HG02759 (cell line): ENCODE data around the gene GLRA1.
"Not testable (repeated sequence)": the region's sequence is repeated elsewhere in the genome, so short reads cannot be mapped to it uniquely, and the experiment has no call there.

Experiments used
- ATAC-seq: cut with Tn5 transposase; IDR thresholded peaks from one replicate; pipeline ENCODE4 v1.9.1; 2021; ENCODE audit warnings: mild to moderate bottlenecking, moderate library complexity; ENCODE audit not compliant: unreplicated experiment

Gene GLRA1

DNA sequence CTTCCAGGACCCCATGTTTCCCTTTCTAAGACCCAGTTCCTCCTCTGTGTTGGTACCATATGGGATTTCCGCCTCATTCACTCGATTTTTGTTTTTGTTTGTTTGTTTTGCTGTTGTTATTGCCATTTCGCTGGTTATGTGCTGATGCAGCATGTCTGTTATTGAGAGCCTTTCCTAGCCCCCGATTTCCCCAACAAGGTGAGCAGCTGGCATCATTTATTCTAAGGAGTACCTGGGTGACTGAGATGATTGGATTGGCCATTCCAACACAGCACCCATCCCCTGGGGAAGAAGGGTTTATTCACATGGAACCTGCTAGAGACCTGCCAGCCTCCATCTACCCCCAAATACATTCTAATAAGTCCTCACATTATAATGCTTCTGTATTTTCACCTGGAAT, 2.7 kb downstream of the GLRA1 start:
- ATAC-seq: no peak

DNA sequence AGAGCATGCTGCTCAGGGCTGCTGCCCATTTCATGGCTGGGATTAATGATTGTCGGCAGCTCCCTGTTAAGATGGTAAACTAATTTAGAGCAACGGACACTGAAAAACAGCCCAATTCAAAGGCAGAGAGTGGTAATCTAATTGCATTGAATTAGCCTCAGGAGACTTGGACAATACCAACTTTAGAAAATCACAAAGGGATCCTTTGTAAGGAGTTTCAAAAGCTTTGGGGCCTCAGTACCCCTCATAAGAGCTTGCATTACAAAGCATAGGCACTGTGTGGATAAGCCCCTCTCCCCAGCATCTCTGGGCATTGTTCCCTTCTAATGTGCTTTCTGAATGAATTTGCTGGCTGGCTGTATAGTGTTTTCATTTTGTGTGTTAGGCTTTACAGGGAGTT, 6.7 kb downstream of the GLRA1 start:
- ATAC-seq: no peak

DNA sequence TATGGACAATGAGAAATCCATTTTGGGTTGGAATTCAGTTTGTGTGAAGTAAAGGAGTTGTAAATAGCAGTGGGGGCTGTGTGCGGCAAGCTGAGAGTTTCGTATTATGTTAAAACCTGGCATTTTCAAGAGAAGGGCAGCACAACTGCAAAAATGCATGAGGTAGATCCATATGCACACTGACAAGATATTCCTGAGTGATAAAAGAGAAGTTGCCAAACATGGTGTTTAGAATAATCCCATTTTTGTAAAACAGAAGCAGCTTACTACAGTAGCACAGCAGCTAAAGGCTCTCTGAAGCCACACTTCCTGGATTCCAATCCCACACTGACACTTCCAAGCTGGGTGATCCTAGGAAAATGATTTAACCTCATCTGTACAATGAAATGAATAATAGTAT, 11.2 kb downstream of the GLRA1 start:
- ATAC-seq: no peak

DNA sequence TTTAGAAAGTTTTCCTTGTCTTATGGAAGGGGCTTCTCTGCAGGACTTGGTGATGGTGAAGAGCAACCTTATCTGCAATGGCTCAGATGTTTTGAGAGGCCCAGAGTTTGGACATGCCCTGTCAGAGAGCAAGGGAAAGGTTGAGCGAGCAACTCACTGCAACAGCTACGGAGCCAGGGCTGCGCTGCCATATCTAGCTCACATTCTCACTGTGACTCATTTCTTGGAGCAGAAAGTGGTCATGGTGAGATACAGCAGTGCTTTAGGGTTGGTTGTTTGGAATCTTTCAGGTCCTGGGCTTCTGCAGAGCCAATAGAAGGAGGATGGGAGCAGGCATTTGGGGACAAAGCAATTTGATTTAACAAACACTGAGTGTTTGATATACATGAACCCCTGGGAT, 12.3 kb downstream of the GLRA1 start:
- ATAC-seq: no peak

DNA sequence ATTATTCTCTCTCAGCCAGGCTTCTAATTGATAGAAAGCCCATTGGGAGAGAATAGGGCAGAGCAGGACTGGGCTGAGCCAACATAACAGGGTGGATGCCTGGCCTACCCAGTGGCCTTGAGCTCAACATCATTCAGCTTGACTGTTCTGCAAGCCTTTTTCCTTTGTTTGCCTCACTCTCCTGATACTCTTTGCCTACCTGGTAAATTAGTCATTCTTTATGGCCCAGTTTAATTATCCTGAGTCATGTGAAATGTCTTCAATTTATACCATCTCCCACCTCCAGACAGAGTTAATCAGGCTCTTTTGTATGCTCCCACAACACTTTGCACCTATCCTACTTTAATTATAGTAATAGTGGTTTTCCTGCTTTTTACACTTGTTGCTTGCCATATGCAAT, 13.6 kb downstream of the GLRA1 start:
- ATAC-seq: no peak

DNA sequence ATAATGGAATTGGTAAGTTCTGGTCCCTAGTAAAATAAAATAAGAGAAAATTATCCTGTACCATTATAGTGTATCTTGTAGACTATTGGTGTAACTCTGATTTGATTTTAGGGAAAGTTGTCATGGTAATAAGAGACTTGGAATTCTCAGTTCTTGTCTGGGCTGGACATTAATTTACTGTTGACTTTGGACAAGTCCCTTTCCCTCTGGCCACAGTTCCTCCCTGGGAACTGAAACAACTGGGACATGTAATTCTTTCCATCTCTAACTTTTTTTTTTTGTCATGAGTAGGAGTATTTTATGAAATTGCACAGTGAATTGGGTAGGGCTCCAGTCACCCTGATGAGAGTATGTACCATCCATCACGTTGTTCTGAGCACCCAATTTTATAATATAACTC, 15.0 kb downstream of the GLRA1 start:
- no peak for ATAC-seq

DNA sequence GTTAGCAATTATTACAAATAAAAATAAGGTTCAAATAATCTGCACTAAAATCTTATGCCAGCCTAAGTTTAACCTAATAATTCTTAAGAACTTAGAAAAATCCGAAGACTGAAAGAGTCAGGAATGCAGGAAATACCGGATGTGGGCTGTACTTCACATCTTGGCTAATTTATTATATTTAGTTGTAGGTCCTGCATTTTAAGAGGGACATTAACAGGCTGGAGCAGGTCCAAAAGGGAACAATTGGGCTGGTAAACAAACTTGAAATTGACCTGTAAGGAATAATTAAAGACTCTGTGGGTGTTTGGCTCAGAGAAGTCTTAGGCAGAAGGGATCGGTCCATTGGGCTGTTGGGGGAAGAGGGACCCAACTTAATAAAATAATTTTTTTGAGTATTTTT, 18.4 kb downstream of the GLRA1 start:
- no peak for ATAC-seq

DNA sequence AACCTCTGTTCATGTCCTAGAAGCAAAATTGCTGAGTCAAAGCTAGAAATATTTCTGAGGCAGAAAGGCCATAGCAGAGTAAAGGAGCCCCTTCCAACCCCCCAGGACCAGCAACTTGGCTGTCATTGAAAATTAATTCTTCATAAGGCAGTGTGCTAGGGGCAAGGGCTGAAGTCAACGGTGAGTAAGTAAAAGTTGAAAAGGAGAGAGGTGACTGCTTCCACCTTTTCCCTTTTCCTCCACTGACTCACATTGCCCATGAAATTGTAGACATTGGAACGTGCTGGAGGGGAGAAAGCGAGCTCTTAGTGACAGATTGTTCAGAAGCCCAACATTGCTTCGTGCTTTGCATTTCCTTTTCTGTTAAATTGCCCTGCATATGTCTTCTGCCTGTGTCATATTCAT, 19.1 kb downstream of the GLRA1 start:
- no peak for ATAC-seq

DNA sequence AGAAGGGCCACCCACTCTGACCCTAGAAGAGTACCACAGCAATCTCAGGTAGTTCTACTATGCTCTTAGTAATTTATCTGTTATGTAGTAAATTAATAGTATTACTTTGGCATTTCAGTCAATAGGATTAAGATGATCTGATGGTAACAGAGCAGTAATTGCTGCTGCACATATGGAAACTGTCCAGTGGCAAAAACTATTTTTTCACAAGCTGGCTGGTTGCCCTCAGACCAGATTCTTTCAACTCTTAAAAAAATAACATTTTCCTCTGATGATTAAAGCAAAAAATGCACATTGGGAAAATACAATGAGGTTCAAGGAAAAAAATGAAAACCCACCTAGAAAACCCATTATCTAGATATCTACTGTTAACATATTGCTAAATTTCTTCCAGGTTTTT, 19.7 kb downstream of the GLRA1 start:
- ATAC-seq: no peak

DNA sequence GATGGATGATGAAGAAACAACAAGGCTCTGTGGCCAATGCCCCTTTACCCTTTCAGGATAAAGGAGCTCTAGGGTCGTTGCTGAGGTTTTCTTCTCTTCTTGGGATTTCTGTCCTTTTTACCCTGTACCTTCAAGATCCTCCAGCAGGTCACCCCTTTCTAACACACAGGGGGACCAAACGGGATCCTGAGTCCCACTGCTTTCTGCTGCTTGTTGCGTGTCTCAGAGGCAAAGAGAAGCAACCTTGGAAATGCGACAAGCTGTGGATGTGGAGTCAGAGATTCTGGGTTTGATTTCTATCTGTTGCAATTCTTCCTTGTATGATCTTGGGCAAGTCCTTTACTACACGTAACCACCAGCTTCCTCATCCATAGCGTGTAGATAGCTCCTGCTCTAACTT, 20.5 kb downstream of the GLRA1 start:
- ATAC-seq: no peak

DNA sequence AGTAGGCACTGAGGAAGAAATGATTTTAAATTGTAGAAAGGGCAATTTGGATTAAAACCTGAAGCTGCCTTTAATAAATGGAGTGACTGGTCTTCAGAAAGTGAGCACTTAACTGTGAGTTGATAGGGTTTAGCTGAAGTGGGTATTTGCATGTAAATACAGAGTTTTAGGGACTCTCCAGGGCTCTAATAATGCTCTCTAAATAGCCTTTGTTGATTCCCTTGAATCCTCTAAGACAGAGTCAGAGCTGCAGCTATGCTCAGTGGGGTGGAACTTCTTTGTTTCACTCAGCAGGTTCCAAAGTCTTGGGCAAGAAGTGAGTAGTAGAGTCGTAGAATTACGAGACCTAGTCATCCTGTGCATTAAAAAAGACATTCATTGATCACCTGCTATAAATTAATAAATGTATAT, 21.4 kb downstream of the GLRA1 start:
- peak; percentile 94 for ATAC-seq

DNA sequence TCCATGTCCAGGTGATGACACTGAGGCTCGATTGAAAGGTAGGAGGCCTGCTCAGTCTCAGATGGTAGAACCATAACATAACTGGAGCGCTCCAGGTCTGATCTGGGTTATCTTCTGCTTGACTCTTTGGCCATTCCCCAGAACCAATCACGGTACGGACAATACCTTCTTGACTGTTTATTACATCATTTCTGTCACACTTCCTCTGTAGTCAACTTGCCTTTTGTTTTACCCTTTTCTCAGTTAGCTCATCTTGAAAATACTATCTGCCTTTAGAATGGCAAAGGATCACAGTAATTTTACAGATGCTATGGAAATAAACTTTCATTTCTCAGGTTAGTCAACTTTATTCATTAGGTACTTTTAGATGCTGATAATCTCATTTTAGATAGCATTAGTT, 22.4 kb downstream of the GLRA1 start:
- ATAC-seq: no peak

DNA sequence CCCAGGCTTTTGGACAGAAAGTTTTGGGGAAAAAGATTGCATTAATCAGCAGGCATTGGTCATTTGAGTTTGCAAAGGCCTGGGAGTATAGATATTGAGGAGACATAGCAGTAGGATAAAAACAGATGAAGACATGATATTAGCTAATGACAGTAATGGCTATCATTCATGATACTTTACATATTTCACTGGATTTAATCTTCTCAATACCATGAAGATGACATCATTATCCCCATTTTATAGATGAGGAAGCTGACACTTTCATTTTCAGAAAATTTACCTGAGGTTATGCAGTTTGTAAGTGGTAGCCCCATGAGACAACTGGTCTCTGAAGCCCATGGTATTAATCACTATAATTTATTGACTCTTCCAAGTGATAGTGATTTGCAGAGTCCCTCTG, 23.0 kb downstream of the GLRA1 start:
- ATAC-seq: no peak

DNA sequence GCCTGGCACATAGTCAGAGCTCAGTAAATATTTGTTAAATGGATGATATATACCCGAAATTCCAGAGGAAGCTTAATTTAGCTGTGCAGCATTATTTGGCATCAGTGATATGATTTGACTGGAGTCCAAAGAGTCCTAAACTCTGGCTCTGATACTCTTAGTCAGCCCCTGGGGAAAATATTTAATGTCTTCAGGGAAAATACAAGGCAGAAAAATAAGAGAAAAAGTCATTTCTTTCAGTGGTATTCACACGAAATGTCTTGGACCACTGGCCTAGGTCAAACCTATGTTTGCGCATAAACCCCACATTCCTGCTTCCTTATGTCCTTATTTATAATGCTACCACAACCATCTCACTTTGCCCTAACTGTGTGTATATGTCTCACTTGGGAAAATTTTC, 23.8 kb downstream of the GLRA1 start:
- no peak for ATAC-seq

DNA sequence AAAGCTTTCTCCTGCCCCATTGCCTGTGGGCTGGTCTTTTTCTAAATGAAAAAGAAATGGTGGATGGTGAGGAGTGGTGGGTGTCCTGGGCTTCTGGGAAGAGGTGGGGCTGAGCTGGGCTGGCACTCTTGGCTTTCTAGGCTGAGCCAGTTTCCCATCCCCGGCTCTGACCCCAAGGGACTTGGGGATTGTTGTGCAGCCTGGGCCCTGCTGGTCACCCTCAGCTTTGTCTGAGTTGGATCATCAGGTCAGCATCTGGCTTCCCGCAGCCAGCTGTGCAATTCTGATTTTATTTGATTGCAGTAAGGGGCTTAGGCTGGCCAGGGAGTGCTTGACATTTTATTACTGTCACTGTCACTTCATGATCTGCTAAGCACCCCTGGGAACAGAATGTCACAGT, 25.3 kb downstream of the GLRA1 start:
- ATAC-seq: no peak

DNA sequence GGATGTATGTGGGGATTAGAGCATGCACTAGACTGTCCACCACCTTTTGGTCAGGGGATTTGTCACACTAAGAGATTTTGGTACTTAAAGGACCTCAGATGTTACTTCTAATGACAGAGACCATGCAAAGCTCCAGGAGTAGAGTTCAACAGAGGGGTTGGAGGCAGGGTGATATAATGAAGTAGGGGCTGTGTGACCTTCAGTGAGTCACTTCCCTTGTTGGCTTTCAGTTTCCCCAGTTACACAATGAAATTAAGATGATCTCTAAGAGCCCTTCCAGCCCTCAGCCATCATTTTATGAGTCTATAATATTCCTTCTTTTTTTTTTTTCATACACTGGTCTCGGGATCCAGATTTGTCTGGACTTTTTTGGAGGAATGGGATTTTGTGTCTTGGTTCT, 26.8 kb downstream of the GLRA1 start:
- ATAC-seq: no peak

DNA sequence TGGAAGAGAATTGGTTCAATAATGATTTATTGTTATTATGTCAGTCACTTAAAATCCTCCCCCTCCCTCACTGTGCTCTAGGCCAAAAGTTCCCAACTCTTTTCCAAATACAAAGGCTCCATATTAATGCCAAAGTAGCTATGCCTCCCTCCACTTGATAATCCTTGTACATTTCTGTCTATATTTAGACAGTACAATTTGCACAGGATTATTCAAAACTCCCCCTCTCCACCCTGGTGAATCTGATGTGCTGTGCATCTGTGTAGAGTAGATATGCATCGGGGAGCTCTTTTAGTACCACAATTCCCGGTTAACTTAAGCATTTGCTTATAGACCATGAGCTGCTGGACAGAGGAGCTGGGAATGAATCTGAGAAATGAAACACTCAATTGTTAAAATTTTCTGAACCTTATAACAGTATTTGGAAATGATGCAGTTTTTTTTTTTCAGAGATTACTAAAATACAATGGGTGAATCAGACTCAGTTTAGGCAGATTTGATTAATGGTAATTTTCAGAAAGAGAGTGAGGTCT, 27.6 kb downstream of the GLRA1 start:
- no peak for ATAC-seq

DNA sequence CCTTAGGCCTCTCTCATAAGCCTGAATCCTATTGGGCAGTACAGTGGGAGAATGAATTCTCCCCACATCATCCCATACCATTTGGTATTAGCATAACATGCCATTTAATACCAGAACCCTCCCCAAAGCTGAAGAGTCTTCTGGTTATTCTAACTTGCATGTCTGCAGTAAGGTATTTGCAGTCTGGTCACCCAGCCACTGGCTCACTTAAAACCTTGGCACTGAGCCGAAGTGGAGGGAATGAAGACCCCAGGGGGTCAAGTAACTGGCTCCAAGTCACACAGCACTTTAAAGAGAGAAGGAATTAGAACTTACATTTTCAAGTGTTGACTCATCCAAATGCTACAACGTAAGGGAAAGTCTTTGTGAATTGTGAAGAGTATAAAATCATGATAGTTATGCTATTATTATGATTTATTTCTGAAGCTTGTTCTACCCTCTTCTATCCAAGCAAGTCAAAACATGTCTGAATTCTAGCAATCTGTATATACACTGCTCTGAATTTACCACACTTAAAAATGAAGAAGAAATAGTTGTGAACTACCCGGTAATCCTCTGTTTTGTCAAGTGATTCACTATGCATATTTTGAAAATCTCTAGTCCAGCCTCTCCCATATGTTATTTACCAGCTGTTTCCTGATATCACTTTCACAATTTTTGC, 28.5 kb downstream of the GLRA1 start:
- ATAC-seq: no peak

DNA sequence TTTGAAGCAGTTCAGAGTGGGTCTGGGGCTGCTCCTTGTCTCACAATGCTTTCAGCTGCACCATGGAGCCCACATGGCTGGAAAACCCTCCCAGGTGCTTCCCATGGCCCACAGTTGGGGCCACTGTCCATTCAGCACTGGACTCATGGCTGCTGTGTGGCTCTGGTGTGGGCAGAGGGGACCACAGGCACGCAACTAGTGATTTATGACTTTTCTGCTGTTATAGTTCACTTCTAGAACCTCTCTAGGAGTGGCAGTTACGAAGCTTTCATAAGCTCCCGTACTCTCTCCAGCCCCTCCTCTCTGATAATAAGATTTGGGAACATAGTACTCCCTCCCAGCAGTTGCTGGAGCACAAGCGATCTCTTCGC, 29.0 kb downstream of the GLRA1 start:
- no peak for ATAC-seq

DNA sequence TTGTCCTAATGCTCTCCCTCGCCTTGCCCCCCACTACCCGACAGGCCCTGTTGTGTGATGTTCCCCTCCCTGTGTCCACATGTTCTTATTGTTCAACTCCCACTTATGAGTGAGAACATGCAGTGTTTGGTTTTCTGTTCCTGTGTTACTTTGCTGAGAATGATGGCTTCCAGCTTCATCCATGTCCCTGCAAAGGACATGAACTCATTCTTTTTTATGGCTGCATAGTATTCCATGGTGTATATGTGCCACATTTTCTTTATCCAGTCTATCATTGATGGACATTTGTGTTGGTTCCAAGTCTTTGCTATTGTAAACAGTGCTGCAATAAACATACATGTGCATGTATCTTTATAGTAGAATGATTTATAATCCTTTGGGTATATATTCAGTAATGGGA, 31.2 kb downstream of the GLRA1 start:
- ATAC-seq: not testable (repeated sequence)

DNA sequence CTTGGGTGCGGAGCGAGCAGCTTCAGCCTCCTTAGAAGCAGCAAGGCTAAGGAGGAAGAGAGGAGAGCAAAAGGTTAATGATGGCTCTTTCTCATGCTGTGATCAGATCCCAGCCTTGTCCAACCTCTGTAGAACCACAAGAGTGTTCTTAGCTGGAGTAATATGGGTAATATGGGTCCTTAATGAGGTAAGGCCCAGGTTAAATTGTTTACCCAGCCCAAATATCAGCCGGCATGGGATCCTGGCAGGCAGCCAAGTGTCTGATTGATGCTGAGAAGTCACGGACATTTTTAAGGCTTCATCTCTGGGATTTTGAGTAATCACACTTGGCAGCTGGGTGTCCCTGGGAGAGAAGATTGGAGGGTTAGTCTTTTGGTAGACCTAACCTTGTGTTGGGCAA, 32.3 kb downstream of the GLRA1 start:
- ATAC-seq: no peak

DNA sequence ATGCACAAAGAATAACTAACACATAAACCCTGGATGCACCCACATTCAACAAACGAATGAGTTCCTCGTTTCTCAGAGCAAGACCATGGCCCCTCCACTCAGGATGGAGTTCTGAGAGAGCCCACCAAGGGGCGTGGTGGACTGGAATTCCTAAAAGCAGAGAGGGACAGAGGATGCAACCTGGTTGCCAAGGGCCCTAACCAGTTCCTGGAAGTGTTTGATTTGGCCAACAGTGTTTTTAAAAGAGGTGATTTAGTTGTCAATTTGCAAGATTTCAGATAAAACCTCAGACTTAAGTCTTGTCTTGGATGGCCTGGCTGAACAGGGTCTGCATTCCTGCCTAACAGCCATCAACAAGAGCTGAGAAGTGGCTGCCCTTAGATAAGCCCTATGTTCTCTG, 34.4 kb downstream of the GLRA1 start:
- no peak for ATAC-seq

DNA sequence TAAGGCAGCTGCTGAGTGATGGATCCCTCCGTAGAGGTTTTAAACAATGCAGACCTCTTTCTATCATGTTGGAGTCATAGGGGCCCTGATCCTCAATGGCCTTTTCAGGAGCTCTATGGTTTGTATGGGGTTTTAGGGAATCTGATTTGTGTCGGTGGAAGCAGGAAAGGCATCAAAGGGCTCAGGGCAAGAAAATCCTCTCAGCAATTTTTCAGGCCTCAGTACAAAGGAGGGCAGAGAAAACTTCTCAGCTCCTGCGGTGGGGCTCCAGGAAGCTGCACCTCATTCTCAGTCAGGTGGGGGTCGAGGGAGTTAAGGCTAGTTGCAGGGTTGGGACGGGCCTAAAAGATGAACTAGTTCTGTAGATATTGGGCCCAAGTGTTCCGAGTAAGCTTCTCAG, 35.0 kb downstream of the GLRA1 start:
- no peak for ATAC-seq
